NCI-H2107 (cell line): Measurements from ENCODE around the gene PRLH.

Source experiments
- DNase-seq: peaks from one replicate; lab custom pipeline; 2025; lab: John Stamatoyannopoulos, UW

The PRLH gene

GRCh38 chr2:237539681-237540080 lies 26.7 kb upstream of the PRLH start:
- no peak for DNase-seq

GRCh38 chr2:237540223-237540775 lies 26.1 kb upstream of the PRLH start:
- DNase-seq, result no peak

- no peak for DNase-seq
These were observed 25.6 kb upstream of the PRLH start for GRCh38 chr2:237540823-237541222.

GRCh38 chr2:237541243-237541642 lies 25.1 kb upstream of the PRLH start:
- DNase-seq, result no peak

- no peak for DNase-seq
These were observed 24.2 kb upstream of the PRLH start for GRCh38 chr2:237542001-237542704.

GRCh38 chr2:237546040-237546875 lies 20.1 kb upstream of the PRLH start:
- DNase-seq, result no peak

GRCh38 chr2:237546876-237547395 lies 19.4 kb upstream of the PRLH start:
- DNase-seq, result no peak

- DNase-seq, result no peak
These were observed 18.4 kb upstream of the PRLH start for GRCh38 chr2:237547841-237548416.

GRCh38 chr2:237549216-237549615 lies 17.2 kb upstream of the PRLH start:
- no peak for DNase-seq

GRCh38 chr2:237549643-237550415 lies 16.5 kb upstream of the PRLH start:
- DNase-seq, result no peak

GRCh38 chr2:237551071-237551574 lies 15.3 kb upstream of the PRLH start:
- DNase-seq, result no peak

GRCh38 chr2:237552908-237553307 lies 13.5 kb upstream of the PRLH start:
- DNase-seq, result no peak

- no peak for DNase-seq
These were observed 12.4 kb upstream of the PRLH start for GRCh38 chr2:237553948-237554347.

GRCh38 chr2:237555560-237555959 lies 10.8 kb upstream of the PRLH start:
- DNase-seq, result no peak

- DNase-seq, result no peak
These were observed 9.4 kb upstream of the PRLH start for GRCh38 chr2:237556773-237557632.

- DNase-seq, result no peak
These were observed 8.8 kb upstream of the PRLH start for GRCh38 chr2:237557633-237558015.

- DNase-seq, result peak; percentile 30
These were observed 7.3 kb upstream of the PRLH start for GRCh38 chr2:237558961-237559641.

GRCh38 chr2:237561221-237561620 lies 5.2 kb upstream of the PRLH start:
- DNase-seq, result no peak

GRCh38 chr2:237563816-237564215 lies 2.6 kb upstream of the PRLH start:
- DNase-seq, result no peak

- no peak for DNase-seq
These were observed 1.7 kb upstream of the PRLH start for GRCh38 chr2:237564526-237565131.
